GM19035 (cell line): ENCODE measurements around the gene MEN1.
"Not testable (repeated sequence)": the region's sequence is repeated elsewhere in the genome, so short reads cannot be mapped to it uniquely, and the experiment has no call there.

Experiments
- ATAC-seq: cut with Tn5 transposase; IDR thresholded peaks from one replicate; pipeline ENCODE4 v1.9.1; 2021; ENCODE audit not compliant: unreplicated experiment

The MEN1 gene

DNA sequence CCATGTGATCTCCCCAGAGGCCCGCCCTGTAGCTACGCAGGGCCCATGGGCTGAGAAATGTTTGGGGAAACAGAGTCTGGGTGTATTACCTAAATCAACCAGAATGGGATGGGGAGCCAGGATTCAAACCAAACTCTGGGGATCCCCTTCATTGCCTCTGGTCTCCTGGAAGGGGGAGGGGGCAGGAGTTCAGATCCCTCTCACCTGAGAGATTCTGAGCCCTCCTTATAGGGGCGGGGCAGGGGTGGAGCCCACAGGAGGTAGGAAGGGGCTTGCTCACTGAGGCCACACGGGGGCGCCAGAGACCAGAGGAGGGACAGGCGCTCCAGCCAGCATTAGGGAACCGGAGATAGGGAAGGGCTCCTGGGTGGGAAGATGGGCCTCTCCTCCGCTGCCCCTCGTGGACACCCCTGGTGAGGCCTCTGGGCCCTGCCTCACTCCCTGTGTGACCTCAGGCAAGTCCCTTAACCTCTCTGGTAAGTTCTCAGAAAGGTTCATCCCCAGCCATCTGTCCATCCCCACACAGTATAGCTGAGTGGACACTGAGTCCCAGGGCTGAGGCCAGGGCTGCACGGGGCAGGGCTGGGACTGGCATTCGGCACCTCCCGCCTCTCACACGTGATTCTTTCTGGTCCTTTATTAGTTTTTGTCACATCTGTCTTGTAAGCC lies 36.8 kb upstream of the MEN1 start:
- no peak for ATAC-seq

DNA sequence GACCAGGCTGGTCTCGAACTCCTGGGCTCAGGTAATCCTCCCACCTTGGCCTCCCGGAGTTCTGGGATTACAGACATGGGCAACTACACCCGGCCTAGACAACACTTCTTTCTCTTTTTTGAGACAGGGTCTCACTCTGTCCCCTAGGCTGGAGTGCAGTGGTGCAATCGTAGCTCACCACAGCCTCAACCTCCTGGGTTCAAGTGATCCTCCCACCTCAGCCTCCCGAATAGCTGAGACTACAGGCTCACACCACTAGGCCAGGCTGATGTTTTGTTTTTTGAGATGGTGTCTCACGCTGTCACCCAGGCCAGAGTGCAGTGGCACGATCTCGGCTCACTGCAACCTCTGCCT lies 35.4 kb upstream of the MEN1 start:
- not testable (repeated sequence) for ATAC-seq

DNA sequence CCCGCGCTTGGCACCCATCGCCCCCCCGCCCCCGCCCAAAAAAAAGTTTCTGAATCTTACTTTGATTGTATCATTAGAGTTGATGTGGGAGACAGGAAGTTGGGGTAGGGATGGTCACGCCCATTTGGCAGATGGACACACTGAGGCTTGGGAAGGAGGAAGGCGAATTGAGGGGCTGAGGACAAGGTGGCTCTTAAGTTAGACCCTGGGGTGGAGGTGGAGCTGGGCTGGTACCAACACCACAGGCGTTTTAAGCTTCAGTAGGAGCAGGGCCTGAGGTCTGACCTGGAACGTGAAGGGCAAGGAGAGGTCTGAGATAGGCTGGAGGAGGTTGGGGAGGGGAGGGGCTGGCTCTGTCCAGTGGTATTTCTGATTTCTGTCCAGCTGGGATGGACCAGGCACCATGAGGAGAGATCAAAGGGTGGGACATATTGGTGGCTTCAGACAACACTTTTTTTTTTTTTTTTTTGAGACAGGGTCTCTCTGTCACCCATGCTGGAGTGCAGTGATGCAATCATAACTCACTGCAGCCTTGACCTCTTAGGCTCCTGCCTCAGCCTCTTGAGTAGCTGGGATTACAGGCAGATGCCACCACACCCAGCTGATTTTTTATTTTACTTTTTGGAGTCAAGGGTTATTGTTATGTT lies 34.9 kb upstream of the MEN1 start:
- ATAC-seq = no peak

DNA sequence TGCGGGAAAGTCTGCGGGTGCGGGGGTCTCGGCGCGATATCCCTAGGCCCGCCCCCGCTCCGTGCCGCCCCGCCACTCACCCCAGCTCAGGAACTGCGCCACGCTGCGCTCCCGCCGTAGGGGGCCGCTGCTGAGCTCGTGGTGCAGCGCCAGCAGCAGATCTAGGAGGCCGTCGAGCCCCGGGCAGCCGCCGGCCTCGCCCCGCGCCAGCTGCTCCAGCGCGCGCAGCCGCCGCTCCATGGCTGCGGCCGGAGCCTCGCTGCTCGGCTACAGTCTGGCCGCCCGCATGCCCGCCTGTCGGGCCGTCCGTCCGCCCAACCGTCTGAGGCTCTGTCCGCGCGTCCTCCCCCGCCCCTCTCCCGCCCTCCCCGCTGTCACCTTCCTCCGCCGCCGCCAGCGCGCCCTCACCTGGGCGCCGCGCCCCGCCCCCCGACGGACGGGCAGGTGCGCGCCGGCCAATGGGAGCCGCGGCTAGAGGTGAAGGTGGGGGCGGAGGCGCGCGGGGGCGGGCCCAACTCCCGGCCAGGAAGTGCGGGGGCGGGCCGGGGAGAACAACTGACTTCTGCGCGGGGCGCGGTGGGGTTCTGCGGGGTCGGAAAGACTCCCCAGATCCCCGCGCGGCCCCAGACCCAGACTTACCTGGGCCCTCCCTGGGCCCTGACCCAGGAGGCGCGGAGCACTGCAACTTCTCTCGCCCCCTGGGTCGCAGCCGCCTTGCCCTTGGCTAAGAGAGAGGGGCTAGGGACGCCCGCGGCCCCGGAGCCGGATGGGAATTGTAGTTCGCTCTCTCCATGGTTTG lies 34.2 kb upstream of the MEN1 start, which contains the start of gene CDC42BPG:
CDC42BPG (minus strand) TSS at position 324 of the 799 bp plus-strand sequence; CDS start at position 240, 84 bp downstream.
- no peak for ATAC-seq

DNA sequence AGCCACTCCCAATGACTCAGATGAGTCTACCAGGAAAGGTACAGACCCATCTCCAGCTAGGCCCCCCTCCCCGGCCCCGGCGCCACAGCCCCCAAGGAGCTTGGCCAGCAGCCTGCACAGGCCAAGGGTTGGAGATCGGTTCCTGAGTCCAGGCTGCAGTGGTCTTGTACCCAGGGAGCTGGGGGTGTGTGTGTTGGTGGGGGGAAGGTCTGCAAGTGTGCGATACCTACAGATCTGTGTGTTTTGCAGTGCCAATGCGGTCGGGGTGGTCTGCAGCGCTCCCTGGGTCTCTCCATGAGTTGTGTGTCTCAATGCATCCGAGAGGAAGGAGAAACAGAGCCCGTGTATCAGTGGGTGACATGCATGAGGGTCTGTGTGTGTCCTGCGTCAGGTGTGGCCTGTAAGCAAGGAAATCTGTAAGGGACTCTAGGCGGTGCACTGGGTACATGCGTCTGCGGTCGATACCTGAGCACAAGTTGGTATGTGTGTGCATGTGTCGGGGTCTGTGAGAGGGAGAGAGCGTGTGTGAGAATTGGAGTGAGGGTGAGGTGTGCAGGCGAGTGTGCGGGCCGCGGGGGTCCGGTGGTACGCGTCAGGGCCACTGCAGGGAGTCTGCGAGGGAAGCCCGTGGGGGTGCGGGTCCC lies 33.5 kb upstream of the MEN1 start:
- ATAC-seq = no peak

DNA sequence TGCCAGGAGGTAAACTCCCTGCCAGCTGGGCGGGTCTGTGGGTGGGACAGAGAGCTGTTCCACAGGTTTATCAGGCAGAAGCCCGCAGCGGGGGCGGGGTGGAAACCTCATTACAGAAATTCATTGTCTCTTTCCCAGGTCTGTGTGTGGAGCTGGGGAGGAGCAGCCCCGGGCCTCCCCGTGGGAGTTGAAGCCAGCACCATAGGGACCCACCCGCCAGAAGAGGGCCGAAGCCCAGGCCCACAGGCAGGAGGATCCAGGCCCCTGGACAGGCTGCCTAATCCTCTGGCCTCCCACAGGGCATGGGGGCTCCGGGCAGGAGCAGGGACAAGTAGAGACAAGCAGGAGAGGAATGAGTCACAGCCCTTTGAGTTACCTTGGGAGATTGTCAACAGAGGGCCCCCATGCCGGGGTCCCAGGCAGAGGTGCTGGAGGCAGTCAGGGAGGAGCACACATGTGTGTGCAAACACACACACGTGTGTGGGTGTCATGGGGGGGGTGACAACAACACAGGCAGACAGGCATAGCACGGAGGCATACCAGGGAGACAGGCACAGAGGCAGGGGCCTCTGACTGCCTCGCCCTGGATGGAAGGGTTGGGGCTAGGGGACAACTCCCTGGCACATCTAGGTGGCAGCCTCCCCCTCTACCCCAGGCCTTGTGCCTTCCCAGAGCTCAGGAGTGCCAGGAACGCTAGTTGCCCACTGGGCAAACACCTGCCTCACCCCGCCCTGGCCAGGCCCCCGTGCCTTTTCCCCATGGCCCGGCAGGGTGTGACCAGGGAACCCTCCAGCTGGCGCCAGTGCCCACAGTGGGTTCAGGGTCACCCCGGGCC lies 32.7 kb upstream of the MEN1 start:
- ATAC-seq = no peak

DNA sequence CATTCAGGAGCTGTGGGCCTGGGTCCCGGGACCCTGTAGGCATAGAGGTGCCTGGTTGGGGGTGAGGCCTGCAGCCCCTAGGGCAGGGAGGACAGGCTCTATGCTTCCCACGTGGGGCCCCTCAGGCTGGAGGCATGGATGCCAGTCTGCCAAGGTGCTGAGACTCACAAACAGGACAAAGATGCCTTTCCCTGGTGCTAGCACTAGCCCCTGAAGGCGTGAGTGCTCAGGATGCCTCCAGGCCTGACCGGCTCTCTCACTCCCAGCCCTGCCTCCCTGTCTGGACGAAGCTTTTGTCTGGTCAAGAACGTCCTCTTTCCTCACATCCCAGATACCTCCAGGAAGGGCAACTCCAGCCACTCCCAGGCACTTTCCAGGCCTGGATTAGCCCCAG lies 32.0 kb upstream of the MEN1 start:
- no peak for ATAC-seq

DNA sequence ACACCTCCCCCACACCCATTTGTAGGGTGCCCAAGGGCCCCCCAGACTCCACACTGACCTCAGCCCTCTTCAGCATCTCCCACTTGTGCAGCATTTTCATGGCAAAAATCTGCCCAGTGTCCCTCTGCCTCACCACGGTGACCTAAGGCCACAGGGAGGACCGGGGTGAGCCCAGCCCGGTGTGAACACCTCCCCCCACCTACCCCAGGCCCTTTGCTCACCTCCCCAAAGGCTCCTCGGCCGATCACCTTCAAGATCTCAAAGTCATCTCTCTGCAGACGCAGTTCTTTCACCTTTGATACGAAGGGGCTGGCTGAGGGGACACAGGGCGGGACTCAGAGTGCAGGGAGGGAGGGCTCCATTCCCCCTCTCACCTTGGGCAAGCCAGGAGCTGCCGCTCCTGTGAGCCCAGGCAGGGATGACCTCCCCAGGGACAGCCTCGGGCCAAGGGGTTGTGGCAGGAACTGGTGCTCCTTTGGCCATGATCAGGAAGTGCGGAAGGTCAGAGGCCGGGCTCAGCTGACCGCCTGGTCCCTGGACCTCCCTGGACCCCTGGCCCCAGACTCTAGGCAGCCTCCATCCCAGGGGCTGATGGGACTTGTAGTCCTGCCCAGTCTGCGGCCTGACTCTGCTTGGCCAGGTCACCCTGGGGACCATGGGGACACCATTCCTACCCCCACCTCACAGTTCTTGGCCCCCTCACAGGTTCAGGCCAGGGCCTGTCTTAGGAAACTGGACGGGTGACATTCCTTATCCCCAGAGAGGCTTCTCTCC lies 31.4 kb upstream of the MEN1 start:
- ATAC-seq = no peak

DNA sequence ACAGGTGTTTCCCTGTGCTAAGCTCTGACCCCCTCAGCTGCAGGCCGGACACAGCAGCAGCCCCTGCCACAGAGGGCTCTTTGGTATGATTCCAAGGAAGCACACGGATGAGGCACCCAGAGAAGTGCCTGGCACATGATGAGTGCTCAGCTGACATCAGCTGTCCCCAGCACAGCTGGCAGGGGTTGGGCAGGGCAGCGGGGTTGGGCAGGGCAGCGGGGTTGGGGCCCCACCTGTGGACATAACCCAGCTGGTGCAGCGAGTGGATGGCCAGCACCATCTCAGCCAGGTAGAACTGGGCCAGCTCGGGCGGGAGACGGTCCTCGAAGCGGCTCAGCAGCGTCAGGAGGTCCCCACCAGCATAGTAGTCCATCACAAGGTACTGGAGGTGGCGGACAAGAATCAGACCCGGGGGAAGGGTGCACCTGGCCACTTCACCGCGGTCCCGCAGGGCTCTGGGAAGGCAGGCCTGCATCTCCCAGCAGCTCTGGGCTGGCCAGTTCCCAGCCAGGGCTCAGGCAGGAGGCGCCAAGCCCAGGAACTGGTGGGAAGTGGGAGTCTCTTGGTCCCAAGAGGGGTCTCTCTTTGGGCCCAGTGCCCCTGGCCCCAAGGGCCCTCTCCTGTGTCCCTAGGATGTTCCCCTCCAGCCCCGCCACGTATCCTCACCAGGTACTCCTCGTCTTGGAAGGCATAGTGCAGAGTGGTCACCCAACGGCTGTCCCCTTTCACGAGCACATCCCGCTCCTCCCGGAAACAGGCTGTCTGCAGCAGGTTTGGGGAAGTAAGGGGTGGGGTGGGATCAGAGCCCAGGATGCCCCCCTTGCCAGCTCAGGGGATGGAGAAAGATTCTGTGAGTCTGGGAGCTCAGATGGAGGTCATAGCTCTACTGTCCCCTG lies 29.8 kb upstream of the MEN1 start:
- ATAC-seq = no peak

DNA sequence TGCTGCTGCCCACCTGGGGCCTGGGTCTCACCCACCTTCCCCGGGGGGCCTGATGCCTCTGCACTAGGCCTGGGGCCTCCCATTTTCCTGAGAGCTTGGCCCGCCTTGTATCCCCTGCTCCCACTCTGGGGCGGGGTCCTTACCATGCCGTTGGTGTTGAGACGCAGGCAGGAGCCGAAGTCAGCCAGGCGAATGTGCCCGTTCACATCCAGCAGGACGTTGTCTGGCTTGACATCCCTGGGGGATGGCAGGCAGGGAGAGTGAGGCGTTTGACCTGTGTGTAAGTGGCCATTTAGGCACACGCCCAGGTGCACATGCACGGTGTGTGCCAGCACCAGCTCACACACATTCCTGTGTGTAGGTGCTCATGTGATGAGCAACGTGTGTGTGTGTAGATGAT lies 29.0 kb upstream of the MEN1 start:
- no peak for ATAC-seq

DNA sequence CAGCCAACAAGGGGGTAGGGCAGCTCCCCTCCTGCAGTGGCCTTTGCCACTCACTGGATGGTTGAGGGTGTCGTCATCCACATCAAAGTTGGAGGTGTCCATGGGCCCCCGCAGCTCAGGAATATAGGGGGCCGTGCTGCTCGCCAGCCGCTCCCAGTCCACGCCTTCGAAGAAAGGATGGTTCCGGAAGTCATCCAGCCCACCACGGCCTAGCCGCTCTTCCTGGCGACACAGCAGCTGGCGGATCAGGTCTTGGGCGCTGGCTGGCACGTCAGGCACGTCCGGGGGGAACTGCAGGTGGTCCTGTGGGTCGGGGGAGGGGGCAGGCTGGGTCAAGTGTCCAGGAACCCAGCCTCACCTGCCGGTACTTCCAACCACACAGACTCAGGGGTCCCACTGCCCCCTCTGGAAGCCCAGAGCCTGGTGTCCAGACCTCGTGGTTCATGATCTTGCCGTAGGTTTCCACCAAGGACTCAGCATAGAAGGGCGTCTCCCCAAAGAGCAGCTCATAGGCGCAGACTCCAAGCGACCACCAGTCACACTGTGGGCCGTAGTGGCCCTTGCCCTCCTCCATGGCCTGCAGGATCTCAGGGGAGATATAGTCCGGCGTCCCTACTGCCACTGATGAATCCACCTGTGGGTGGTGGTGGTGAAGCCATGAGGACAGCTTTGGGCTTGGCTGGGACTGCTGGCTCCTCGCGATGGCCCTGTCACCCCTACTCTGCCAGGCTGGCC lies 28.4 kb upstream of the MEN1 start:
- ATAC-seq = no peak

DNA sequence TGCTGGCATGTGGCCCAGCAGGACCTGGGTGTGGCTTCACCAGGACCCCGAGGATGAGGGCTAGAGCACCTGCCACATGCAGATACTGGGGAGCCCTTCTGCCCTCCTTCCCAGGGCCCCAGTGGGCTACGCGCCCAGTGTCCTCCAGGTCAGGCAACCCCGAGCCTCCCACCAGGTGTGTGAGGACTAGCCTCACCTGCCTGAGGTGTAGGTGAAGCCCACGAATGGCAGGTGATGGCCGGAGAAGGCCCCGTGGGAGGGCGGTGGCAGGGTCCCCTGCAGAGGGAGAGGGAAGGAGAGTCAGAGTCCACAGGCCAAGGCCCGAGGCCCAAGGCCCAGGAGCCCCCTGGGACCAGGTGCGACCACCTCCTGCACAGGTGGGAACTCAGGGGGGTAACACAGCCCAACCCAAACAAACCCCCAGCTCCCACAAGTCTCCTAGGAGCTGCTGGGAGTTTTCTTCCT lies 27.6 kb upstream of the MEN1 start:
- ATAC-seq = no peak

DNA sequence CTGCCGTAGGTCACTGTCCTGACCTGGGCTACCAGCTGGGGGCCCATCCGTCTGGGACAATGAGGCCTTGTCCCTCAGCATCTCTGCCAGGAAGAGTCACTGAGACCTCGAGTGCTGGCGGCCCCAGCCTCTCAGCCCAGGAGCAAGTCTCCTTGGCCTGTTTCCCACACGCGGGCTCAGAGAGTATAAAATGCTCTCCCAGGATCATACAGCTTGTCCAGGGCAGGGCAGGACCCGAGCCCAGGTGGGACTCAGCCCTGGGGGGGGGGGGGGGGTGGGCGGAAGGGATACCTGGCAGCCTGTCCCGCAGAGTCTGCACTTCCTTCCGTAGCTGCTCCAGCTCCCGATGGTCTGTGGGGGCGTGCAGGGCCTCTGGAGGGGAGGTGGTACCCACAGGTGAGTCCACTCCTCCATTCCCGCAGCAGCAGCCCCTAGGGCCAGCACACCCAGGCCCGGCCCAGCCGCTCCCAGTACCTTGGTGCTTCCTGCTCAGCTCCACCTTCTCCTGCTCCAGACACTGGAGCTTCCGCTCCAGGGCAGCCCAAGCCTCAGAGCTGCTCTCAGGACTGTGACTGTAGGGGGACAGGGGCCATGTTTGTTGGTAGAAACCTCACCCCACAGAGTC lies 26.2 kb upstream of the MEN1 start:
- ATAC-seq = no peak

DNA sequence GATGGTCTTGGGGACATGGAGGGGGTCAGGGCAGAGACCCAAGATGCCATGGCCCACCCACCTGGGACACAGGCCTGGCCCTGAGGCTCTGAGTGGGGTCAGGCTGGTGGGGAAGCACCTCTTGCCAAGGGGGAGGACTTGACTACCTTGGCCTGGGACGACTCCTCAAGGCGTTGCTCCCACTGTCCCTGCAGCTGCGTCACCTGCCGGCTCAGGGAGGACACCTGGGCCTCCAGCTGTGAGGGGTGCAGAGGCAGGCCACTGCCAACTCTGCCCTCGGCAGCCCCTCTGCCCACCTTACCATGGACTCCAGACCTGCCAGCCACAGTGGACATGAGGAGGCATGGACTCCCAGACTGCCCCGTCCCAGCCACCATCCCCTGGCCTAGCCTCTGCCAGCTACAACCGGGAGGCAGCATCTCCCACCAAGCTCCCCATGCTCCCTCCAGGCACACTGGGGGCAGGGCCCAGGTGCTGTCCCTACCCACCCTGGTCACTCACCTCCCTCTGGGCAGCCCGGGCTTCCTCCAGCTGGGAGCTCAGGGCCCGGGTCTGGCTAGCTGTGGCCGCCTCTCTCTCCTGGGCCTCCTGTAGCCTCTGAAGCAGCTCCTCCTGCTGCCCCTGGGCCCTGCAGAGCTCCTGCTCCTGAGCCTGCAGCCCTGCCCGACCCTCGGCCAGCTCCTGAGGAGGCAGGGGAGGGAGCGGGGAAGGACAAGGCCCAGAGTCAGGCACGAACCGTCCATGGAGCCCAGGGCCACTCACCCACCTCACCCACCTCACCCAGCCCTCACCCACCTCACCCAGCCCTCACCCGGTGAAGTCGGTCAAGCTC lies 25.5 kb upstream of the MEN1 start:
- ATAC-seq = no peak

DNA sequence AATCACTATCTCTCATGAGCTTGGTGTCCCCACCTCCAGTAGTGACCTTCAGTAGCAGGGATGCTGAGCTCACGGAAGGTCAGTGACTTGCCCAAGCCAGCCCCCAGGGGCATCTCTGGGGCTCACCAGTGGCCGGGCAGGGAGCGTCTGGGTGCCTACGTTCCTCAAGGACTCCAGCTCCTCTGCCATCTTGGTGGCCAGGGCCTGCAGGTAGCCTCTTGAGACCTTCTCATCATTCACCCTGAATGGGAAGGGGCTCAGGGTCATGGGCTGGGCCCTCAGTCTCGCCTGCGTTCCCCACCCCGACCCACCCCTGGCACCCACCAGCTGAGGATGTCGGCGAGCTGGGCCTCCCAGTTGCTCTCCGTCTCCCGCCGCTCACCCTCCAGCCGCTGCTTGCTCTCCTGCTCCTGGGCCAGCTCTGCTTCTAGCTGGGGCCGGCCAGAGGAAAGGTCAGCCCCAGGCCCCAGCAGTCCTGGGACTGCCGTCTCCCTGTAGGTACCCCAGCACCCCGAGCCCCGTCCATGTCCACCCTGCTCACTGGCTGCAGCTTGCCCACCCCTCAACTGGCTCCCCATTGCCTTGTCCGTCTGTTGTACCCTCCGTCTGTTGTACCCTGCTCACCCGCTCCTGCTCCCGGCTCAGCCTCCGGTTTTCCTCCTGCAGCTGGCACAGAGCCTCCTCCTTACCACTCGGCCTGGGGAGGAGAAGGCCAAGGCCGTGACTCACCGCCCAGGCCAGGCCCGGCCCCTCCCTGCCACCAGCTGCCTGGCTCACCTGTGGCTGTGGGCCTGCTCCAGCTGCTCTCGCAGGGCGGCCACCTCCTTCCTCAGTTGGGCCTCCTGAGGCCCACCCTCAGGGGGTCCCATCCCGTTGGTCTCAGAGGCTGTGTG lies 24.6 kb upstream of the MEN1 start:
- ATAC-seq = no peak
